GM21515 (cell line): ENCODE measurements around the gene APPBP2.
"Not testable (repeated sequence)": the region's sequence is repeated elsewhere in the genome, so short reads cannot be mapped to it uniquely, and the experiment has no call there.

ENCODE experiments used
- ATAC-seq: cut with Tn5 transposase; IDR thresholded peaks from one replicate; pipeline ENCODE4 v1.9.1; 2021; ENCODE audit not compliant: unreplicated experiment

The APPBP2 gene, protein sequence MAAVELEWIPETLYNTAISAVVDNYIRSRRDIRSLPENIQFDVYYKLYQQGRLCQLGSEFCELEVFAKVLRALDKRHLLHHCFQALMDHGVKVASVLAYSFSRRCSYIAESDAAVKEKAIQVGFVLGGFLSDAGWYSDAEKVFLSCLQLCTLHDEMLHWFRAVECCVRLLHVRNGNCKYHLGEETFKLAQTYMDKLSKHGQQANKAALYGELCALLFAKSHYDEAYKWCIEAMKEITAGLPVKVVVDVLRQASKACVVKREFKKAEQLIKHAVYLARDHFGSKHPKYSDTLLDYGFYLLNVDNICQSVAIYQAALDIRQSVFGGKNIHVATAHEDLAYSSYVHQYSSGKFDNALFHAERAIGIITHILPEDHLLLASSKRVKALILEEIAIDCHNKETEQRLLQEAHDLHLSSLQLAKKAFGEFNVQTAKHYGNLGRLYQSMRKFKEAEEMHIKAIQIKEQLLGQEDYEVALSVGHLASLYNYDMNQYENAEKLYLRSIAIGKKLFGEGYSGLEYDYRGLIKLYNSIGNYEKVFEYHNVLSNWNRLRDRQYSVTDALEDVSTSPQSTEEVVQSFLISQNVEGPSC

DNA sequence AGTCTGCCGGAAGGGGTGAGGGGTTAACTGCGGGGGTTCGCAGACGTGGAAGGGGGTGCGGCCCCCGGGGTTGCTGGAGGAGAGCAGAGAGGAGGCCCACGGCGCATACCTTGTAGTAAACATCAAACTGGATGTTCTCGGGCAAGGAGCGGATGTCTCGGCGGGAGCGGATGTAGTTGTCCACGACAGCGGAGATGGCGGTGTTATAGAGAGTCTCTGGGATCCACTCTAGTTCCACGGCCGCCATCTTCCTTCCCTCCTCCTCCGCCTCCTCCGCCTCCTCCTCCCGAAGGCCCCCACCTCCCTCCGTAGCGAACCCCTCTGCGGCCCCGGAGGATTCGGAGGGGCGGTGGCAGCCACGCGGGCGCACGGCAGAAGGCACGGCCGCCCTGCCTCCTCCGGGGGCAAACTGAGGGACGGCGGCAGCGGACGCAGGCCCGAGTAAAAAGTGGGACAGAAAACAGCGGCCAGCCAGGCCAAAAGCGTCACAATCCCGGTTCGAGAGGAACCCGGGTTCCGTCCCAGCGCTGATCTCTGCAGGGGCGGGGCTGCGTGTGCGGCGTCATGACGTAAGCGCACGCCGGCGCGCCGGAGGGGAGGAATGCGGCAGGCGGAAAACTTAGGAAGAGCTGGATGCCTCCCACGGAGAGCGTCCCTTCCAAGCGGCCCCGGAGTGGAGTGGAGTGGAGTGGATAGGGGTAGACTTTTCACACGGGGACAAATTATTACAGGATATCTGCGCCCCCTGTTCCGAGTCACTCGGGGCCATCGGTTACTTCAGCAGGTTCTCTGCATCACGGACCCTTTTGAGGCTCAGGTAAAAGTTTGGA lies at the start of gene APPBP2:
TSS of gene APPBP2 (minus strand) at position 558 of the 830 bp plus-strand sequence. CDS start at position 247, 311 bp downstream.
- peak; percentile 87 for ATAC-seq

DNA sequence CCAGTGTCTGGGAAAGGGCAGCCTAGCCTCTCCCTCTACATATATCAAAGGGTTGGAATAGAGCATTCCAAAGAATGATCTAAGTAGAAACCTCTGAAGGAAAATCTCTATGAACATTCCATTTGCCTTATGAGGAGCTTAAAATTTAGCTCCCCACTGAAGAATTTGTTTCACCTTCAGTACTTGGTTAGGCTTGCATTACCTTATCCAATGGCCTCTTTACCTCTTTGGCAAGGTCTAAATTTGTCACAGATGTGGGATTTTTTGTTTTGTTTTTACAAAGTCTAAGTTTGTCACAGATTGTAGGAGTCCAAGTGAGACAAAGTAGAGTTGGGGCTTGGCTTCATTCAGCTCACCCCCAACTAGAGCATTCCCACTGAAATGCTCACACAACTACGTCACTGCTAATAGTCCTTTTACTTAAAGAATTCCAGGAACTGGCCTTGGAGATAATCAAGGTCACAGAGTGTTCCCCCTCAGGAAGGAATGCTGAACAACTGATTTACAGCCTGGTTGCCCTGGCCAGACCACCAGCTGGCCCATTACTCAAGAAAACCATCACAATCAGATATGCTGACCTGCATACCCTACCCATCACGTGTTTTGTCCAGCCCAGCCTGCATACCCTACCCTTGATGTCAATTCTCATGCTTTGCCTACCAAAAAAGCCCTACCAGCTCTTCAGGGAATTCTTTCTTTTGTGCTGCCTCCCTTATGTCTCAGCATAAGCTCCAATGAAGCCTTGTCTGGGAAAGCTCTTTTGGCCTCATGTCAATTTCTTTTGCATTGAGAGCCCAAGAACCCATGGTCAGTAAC lies 47.4 kb upstream of the APPBP2 start:
- no peak for ATAC-seq

DNA sequence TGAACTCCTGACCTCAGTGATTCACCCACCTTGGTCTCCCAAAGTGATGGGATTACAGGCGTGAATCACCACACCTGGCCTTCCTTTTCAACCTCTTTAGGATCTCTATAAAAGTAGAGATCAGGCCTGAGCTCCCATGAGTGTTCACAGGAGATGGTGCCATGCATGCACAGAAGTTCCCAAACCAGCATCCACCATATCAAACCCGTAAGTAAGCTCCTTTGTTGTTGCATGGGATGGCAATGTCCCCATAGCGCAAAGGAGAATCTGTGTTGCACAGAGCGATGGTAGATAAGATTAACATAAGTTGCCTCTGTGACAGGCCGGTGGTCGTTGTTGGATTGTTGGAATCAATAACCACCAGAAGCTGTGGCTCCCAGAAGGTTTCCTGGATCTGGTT lies 39.2 kb upstream of the APPBP2 start:
- no peak for ATAC-seq

DNA sequence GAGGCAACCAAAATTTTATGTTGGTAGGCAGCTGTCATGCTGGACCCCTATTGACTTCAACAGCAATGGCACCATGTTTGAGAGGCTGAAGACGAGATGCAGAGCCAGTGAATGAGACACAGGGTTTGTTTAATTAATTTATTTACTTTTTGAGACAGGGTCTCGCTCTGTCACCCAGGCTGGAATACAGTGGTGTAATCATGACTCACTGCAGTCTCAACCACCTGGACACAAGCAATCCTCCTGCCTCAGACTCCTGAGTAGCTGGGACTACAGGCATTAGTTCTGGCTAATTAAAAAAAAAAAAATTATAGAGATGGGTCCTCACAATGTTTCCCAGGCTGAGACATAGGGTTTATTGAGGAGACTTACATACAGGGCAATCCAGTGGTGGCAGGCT lies 37.7 kb upstream of the APPBP2 start:
- no peak for ATAC-seq

DNA sequence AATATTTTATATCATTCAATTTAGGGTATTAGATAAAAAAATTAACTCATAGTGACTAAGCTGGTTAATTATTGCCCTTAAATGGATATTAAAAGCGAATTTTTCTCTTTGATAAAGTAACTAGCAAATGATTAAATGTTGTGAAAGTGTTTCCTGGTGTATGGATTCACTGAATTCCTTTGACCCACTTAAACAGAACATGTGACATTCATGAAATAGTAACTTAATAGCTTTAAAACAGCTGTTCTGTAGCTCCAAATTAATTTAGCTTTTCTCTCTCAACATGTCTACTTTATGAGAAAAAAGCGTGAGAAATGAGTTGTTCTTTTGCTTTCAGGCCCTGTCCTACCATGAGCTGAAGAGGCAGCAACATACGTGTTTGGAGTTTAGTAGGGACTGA lies 36.4 kb upstream of the APPBP2 start:
- ATAC-seq = no peak

DNA sequence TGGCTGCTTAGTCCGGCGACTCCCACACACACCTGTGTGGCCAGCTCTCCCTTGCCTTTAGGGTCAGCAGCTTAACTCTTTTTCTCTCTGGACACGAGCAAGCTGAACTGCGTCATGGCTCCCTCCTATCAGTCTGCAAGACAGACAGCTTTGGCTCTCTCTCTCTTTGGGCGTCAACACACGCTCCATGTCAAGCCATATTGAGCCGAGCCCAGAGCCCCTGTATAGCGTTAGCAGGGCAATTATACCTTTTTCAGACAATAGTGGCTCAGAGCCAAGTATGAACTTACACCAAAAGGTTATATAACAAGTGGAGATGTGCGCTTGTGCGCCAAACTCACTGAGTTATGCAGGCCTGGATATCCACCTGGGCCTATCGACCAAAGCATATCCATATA lies 34.8 kb upstream of the APPBP2 start:
- ATAC-seq = no peak

DNA sequence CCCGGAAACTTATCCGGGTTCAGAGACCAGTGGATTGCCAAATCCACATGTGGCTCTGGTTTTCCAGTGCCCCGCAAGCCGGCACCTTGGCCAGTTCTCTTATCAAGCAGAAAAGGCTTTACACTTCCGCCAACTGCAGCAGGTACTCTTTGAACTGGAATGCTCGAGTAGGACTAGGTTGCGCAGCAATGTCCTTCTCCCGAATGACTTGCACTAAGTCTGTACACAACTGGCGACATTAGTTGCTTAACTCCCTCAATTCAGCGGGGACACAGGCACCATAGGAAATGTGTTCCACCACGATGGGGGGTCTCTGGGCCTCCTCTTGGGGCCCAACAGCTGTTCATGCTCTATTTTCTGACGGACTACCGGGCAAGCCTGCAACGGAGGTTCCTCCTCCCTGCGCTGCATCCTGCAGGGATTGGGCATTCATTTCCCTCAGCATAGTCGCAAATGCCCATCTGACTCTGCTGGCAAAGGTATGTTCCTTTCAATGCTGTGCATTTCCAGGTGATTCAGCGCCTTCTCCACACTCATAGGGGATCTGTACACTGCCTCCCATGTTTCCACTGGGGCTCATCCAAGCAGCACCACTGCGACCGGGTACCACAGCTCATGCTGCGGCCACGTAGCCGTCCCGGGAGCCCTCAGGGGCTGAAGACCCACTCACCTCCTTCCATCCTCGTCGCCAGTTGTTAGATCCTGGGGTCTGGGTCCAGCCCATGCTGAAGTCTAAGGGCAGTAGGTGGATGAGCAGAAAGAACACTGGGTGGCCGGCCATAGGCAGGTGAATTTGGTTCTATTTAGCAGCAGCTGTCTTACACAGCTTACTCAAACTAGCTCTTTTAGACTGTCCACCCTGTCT lies 34.2 kb upstream of the APPBP2 start:
- no peak for ATAC-seq

DNA sequence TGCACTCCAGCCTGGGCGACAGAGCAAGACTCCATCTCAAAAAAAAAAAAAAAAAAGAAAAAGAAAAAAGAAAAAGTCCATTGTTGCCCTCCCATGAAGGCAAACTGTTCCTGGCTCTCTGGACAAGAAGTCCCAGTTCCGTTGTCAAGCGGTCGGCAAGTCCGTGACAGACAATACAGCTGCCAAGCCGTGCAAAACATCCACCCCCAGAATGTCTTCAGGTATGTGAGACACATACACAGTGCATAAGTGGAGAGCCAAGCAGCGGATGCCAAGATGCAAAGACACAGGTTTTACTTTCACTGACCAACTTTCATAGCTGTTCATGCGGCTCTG lies 33.6 kb upstream of the APPBP2 start:
- ATAC-seq = no peak

DNA sequence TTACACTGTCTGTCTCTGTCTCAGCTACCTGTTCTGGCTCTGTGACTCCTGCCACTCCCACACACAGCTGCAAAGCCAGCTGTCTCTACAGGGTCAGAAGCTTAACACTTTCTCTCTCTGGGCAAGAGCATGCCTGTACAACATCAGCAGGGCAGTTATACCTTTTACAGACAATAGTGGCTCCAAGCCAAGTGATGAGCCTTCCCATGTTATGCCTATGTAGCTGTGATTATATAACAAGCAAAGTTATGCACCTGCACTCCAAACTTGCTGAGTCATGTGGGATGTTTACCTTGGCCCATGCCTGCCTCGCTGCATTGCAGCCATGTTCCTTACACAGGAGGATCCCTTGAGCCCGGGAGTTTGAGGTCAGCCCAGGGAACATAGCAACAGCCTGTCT lies 31.8 kb upstream of the APPBP2 start:
- ATAC-seq = no peak

DNA sequence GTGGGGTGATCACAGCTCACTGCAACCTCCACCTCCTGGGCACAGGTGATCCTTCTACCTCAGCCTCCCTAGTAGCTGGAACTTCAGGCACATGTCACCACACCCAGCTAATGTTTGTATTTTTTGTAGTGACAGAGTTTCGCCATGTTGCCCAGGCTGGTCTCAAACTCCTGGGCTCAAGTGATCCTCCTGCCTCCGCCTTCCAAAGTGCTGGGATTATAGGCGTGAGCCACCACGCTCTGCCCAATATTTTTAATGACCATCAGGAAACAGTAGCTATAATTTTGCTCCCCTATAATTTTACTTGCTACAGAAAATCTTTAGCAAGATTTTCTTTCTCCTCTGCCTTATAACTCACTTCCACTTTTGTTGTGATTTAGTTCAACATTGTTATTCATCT lies 29.7 kb upstream of the APPBP2 start:
- ATAC-seq = no peak

DNA sequence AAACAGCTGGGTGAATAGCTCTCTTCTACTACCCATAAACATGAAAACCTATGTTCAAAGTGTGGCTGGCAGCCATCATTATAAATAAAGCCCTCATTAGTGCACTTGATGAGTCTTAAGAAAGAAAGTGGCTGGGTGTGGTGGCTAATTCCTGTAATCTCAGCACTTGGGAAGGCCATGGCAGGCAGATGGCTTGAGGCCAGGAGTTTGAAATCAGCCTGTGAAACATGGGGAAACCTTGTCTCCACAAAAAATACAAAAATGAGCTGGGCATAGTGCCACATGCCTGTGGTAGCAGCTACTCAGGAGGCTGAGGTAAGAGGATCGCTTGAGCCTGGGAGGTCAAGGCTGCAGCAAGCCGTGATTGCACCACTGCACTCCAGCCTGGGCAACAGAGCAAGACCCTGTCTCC lies 28.3 kb upstream of the APPBP2 start:
- ATAC-seq = no peak

DNA sequence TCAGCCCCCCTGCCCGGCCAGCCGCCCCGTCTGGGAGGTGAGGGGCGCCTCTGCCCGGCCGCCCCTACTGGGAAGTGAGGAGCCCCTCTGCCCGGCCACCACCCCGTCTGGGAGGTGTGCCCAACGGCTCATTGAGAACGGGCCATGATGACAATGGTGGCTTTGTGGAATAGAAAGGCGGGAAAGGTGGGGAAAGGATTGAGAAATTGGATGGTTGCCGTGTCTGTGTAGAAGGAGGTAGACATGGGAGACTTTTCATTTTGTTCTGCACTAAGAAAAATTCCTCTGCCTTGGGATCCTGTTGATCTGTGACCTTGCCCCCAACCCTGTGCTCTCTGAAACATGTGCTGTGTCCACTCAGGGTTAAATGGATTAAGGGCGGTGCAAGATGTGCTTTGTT lies 26.2 kb upstream of the APPBP2 start:
- not testable (repeated sequence) for ATAC-seq

DNA sequence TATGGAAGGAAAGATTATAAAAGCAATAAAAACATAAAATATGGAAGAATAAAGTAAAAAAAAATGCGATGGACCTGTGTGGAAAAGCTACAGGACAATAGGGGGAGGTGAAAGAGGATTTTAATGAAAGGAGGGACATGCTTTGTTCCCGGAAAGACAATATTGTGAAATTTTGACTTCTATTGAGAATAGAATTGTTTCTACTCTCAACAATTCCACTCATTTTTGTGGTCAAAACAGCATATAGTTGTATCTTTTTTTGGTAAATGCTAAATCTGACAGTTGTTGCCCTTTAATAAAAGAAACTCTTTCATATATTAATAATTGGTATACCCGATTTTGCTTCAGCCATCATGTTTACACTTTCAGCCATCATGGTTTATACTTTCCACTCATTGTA lies 22.9 kb upstream of the APPBP2 start:
- ATAC-seq = no peak

DNA sequence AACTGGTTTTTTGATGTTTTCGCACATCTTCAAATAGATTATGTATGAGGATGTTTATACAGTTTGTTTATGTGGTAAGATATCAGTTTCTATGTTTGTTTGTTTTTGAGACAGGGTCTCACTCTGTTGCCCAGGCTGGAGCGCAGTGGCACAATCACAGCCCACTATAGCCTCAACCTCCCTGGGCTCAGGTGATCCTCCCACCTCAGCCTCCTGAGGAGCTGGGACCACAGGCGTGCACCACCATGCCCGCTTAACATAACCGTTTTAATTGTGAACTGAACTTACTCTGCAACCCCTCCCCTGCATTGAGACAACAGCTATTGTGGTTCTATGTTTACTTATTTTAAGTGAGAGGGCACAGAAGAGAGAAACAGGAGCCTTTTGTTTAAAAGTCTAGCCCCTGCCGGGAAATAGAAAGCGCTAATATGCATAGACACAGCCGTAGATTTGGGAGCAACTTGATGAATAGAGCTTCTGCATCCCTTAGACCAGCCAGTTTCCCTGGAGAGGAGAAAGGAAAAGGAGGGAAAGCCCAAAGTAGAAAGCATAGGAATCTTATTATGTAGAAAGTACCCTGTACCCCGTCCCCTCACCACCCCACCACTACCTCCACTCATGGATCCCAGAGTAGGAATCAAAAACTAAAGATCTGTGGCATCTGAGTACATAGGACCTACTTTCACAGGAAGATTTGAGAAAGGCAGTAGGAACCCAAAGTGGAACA lies 19.6 kb upstream of the APPBP2 start:
- no peak for ATAC-seq

DNA sequence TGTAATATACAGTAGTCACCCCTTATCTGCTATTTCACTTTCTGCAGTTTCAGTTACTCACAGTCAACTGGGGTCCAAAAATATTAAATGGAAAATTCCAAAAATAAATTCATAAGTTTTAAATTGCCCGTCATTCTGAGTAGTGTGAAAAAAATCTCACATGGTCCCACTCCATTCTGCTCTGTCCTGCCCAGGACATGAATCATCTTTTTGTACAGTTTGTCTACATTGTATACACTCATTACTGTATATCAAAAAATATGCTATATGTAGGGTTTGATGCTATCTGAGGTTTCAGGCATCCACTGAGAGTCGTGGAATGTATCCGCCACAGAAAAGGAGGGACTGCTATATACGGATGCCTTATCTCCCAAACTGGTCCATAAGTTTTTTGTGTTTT lies 16.0 kb upstream of the APPBP2 start:
- ATAC-seq = no peak

DNA sequence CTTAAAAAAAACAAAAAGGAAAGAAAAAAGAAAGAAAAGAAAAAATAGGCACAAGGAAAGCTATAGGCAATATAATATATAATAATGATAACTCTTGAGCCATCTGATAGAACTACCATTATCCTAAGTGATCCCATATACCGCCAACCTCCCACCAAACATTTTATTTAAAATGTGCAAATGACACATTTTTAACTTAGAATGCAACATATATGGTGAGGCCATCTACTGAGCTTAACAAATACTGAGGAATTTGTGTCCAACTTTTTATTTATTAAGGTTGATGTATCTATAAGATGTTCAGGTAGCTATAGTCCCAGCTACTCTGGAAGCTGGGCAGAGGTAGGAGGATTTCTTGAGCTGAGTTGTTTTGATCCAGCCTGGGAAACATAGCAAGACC lies 14.4 kb upstream of the APPBP2 start:
- ATAC-seq = no peak

DNA sequence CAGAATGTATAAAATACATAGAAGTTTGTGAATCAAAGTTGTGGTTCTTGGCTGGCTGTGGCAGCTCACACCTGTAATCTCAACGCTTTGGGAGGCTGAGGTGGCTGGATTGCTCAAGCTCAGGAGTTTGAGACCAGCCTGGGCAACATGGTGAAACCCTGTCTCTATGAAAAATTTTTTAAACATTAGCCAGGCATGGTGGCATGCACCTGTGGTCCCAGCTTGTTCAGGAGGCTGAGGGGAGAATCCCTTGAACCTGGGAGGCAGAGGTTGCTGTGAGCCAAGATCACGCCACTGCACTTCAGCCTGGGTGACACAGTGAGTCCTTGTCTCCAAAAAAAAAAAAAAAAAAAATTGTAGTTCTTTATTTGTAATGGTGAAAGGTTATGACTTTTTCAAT lies 13.8 kb upstream of the APPBP2 start:
- ATAC-seq = no peak

DNA sequence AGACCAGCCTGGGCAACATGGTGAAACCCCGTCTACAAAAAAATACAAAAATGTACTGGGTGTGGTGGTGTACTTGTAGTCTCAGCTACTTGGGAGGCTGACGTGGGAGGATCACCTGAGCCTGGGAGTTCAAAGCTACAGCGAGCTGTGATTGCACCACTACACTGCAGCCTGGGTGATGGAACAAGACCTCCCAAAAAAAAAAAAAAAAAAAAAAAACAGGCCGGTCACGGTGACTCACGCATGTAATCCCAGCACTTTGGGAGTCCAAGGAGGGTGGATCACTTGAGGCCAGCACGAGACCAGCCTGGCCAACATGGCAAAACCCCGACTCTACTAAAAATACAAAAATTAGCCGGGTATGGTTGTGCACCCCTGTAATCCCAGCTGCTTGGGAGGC lies 12.7 kb upstream of the APPBP2 start:
- ATAC-seq = no peak

DNA sequence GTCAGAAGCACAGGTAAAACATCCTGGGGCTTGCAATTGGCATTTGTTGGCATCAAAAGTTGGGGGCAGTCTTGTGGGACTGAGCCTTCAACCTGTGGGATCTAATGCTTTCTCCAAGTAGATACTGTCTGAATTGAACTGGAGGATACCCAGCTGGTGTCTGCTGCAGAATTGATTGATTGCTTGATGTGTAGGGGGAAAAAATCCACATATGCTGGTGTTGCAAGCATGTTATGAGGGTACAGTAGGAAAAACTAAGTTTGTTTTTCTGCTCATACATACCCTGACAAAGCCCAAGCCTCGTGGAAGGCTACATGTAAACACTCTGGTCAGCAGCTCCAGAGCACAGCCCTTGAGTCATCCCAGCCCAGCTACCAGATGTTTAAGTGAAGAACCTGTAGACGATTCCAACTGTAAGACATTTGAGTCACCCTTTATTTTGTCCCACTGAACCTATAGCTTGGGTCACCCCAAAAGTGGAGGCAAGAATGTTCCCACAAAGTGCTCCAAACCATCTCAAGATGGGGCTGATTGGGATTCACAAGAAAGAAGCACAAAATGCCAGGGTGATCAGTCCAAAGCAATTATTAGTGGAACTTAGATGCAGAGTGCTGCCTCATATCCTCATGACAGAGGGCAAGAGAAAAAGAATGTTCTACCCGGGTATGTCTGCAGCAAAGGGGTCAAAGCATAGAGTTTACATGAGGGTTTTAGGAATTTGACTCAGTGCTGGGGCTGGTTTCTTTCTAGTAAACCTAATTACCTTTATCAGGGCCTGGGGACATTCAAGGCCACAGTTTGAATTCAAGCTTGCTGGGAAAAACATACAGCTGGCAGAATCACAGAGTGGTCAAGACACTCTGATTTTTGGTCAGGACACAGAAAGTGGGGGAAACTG lies 9.6 kb upstream of the APPBP2 start:
- no peak for ATAC-seq
